Renal cortex interstitium (tissue), 11 donors: ENCODE measurements around the gene BBS9. TPM values are rescaled to one million over a fixed set of nuclear protein-coding genes. Genes with fewer than 3 reads are reported as not detected.

Source experiments
- DNase-seq, 11 donors: peaks; one replicate each; pipeline ENCODE4 v3.0.0-alpha.2; 2013; ENCODE audit warnings: low read depth in 9 of 11, low spot score in 4 of 11; ENCODE audit errors: extremely low read depth in 1 of 11
- polyA plus RNA-seq, 3 donors: library from polyadenylated mRNA; unstranded; fragments of 120-200 nt; gene quantifications; one replicate each; pipeline ENCODE4 v1.2.1, GENCODE V29; 2013; ENCODE audit not compliant: insufficient read length in 3 of 3

BBS9 gene
- polyA plus RNA-seq, 3 donors = 15.5 to 17.2 (median 16.9) TPM

- DNase-seq = no peak
Observed at GRCh38 chr7:33109758-33110238, 19.6 kb upstream of the BBS9 start.

GRCh38 chr7:33111614-33112013, 17.8 kb upstream of the BBS9 start:
- DNase-seq = no peak

- no peak for DNase-seq
Observed at GRCh38 chr7:33114976-33115375, 14.4 kb upstream of the BBS9 start.

- DNase-seq = no peak
Observed at GRCh38 chr7:33118383-33118782, 11.0 kb upstream of the BBS9 start.

GRCh38 chr7:33127085-33127484, 2.3 kb upstream of the BBS9 start:
- DNase-seq = no peak

- DNase-seq = no peak
Observed at GRCh38 chr7:33128631-33128989, 754 bp upstream of the BBS9 start.

- no peak for DNase-seq
Observed at GRCh38 chr7:33129806-33130153, 416 bp downstream of the BBS9 start.

GRCh38 chr7:33130184-33130583, 820 bp downstream of the BBS9 start:
- no peak for DNase-seq

- DNase-seq = no peak
Observed at GRCh38 chr7:33137103-33137502, 7.7 kb downstream of the BBS9 start.

GRCh38 chr7:33142585-33142984, 13.2 kb downstream of the BBS9 start:
- DNase-seq = no peak

GRCh38 chr7:33143996-33144718, 14.8 kb downstream of the BBS9 start:
- no peak for DNase-seq

- DNase-seq = no peak
Observed at GRCh38 chr7:33145156-33145555, 15.8 kb downstream of the BBS9 start.

- no peak for DNase-seq
Observed at GRCh38 chr7:33152087-33152486, 22.7 kb downstream of the BBS9 start.

- no peak for DNase-seq
Observed at GRCh38 chr7:33155811-33156210, 26.4 kb downstream of the BBS9 start.

- no peak for DNase-seq
Observed at GRCh38 chr7:33156441-33156840, 27.1 kb downstream of the BBS9 start.

GRCh38 chr7:33157311-33157710, 27.9 kb downstream of the BBS9 start:
- DNase-seq = no peak

- DNase-seq = no peak
Observed at GRCh38 chr7:33157781-33158180, 28.4 kb downstream of the BBS9 start.

GRCh38 chr7:33177876-33178275, 48.5 kb downstream of the BBS9 start:
- no peak for DNase-seq

- no peak for DNase-seq
Observed at GRCh38 chr7:33179519-33179918, 50.2 kb downstream of the BBS9 start.

- no peak for DNase-seq
Observed at GRCh38 chr7:33183504-33183903, 54.1 kb downstream of the BBS9 start.

- no peak for DNase-seq
Observed at GRCh38 chr7:33184828-33185227, 55.5 kb downstream of the BBS9 start.
